Activated T-cell treated with anti-CD3 and anti-CD28 coated beads, Interleukin-2, amount 50 U/mL, for 48 hours (primary cell): Measurements from ENCODE around the gene RAB8A.

Experiments used
- DNase-seq, 2 experiments: peaks; one replicate each; pipeline ENCODE4 v3.0.0-alpha.2; 2020

RAB8A gene

DNA sequence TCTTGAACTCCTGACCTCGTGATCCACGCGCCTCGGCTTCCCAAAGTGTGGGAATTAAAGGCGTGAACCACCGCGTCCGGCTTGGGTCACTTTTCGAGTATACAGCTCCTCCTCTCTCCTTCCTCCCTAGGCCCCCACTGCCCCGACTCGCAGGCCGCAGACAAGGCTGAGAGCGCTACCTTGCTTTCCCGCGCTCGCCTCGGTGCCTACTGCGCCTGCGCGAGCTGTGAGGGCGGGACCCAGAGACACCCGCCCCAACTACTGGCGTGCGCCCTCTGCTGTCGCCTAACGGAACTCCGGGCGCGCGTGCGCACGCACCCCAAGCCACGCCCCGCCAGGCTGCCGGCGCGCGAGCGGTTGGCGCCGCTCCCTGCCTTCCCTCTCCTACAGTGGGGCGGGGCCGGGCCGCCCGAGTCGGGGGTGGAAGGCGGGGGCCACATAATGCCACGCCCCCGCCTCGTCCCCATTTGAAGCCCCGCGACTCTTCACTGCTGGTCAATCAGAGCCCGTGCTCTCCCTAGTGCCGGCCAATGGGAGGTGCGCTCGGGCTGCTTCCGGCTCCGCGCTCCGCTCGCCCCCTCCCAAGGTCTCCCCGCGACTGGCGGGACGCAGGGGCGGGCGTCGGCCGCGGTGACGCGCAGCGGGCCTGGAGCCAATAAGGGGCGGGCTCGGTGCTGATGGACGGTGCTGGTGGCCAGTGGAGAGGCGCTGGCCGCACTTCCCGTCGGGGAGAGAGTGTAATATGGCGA is at the start of gene RAB8A:
Gene RAB8A (plus strand): TSS at position 730 of the 749 bp plus-strand sequence. CDS start 13 bp downstream, at position 743.
- peak; percentile 100 for DNase-seq

DNA sequence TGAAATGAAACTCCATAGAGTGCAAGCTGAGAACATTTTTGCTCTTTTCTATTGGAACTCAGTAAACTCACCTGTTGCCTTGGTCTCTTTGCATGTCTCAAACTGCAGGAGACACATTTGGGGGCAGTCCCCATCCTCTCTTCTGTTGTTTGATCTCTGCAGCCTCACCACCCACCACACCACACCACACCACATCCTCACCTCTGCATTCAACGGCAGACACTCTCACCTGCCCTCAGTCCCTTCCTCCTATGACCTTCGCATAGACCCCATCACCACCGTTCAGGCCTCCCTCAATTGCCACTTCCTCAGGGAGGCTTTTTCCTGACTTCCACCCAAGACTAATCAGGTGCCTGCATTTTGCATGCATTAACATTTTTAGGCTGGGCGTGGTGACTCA is 49.7 kb upstream of the RAB8A start:
- peak in 1 of 2 experiments; percentile 53 for DNase-seq

DNA sequence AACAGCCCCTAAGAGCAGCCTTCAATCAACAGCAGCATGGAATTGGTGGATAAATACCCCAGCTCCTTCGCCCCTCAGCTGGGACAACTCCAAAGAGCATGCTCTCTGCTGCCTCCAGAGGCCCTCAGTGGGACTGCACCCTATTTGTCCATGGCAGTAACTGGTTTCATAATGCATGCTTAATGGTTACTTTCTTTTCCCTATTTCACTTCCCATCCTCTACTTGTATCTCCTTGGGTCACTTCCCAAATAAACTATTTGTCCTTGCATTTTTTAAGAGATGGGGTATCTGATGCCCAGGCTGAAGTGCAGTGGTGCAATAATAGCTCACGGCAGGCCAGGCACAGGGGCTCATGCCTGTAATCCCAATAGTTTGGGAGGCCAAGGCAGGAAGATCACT is 48.9 kb upstream of the RAB8A start:
- DNase-seq: peak; percentile 84 to 85

- no peak for DNase-seq
Measured at GRCh38 chr19:16064209-16064889, 47.3 kb upstream of the RAB8A start.

GRCh38 chr19:16066611-16067104 is 45.0 kb upstream of the RAB8A start:
- DNase-seq: peak; percentile 61 to 70

DNA sequence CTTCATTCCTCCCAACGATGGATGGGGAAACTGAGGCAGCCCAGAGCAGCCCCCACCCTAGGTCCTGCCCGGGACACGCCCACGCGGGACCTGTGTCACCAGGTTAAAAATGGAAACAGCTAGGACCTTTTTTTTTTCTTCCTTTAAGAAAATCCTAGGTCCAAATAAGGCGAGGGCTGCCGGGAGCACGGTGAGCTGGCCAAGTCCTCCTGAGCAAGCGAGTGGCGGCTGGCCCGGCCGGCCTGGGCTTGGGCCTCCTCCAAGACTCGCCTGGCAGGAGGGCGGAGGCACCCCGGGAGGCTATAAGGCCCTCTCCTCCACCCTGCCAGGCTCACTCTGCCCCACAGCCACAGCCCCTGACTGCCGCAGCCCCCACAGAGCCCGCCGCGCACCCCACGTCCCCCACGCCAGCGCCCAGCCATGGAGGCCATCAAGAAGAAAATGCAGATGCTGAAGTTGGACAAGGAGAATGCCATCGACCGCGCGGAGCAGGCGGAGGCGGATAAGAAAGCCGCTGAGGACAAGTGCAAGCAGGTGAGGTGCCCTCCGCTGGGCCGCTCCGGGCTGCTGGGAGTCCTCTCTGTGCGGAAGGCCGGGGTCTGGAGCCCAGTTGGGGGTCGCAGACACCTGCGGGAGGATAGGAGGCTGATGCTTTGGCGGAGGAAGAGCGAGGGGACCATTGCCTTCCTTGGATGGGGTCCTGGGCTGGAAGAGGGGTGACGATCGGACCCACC is 44.3 kb upstream of the RAB8A start:
- no peak for DNase-seq

- DNase-seq: no peak
Measured at GRCh38 chr19:16068696-16069259, 42.9 kb upstream of the RAB8A start.

DNA sequence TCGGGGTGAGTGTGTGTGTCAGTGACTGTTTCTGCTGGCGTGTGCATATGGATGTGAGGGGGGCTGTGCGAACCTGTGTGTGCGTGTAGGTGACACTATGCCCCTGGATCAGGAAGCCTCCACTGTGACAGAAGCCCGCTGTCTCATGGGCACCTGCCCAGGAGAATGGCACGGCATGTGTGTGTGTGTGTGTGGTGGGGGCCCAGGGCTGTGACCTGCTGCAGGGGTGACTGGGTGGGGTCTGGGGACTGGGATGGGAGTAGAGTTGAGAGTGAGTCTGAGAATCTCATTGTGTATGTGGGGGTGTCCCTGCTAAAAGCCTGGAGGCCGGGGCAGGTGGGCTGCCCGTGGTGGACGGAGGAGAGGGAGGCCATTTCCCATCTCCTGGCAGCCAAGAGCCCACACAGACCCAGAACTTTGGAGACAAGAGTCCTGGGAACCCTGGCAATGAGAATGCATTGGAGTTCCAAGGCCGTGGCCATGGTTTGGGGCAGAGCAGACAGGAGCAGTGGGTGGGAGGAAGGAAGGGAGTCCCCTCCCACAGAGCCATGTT is 41.8 kb upstream of the RAB8A start:
- no peak for DNase-seq

DNA sequence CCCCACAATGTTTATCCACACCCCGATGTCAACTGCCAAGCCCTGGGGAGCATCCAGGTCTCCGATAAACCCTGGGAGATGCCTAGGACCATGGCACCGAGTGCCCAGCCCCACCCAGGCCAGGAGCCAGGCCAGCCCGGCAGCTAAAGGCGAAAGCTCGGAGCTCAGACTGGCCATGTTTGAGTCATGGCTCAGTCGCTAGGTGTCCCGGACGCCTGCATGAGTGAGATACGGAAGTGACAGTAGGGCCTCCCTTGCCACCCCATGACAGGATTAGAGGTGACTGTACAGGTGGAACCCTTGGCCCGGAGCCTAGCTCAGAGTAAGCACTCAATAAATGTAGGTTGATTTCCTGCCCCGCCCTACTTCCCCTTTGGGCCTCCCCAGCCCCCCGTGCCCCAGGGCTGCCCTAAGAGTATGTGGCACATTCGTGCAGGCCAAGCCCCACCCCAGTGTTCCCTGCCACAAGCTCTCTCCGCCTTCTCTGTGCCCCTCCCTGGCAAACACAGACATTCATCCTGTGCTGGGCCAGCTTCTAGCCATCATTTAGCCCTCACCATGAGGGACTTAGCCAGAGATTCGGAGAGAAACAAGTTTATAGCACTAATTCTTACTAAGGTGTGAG is 41.2 kb upstream of the RAB8A start:
- DNase-seq: peak; percentile 82 to 84

GRCh38 chr19:16071072-16071691 is 40.5 kb upstream of the RAB8A start:
- no peak for DNase-seq

GRCh38 chr19:16073481-16073880 is 38.2 kb upstream of the RAB8A start:
- DNase-seq: no peak

DNA sequence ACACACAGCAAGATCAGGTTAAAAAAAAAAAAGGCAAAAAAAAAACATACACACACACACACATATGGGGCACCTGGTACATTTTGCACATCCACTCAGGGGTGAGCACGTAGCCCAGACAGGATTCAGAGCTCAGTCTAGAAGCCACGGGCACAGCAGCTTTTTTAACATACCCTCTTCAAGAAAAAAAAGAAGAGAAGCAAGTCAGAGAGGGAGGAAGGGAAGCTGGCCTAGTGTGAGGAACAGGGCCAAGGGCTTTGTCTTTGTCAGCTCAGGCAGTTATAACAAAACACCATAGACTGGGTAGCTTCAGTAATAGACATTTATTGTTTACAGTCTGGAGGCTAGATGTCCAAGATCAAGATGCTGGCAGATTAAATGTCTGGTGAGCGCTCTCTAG is 37.7 kb upstream of the RAB8A start:
- DNase-seq: no peak

GRCh38 chr19:16074488-16075365 is 37.0 kb upstream of the RAB8A start:
- peak in 1 of 2 experiments; percentile 25 for DNase-seq

- no peak for DNase-seq
Measured at GRCh38 chr19:16075430-16076153, 36.1 kb upstream of the RAB8A start.

DNA sequence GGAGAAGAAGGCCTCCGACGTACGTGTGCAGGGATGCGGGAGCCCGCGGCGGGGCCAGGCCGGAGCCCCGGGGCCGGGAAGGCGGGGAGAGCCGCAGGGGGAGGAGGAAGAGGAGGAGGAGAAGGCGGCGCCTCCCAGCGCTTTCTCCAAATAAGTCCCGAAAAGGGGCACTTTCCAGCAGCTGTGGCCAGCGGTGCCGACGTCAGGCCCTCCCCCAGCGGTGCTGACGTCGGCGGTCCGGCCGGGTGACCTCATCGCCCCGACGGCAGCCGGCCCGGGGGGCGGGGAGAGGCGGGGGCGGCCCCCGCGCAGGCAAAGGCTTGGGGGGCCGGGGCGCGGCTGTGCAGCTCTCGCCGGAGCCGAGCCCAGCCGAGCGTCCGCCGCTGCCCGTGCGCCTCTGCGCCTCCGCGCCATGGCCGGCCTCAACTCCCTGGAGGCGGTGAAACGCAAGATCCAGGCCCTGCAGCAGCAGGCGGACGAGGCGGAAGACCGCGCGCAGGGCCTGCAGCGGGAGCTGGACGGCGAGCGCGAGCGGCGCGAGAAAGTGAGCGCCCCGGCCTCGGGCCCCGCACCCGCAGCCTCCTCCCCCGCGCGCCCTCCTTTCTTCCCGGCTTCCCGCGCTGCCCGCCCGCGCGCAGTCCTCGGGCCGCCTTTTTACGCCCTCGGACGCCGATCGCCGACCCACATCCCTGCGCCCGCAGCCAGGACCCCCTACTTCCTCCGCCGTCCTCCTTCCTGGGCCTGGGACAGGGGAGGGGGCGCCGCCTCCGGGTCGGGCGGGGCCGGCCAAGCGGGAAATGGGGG is 35.3 kb upstream of the RAB8A start, which contains the start of gene TPM4:
Gene TPM4 (plus strand): TSS at position 342 of the 804 bp plus-strand sequence. CDS start 71 bp downstream, at position 413.
- DNase-seq: peak; percentile 88 to 94

- DNase-seq: peak; percentile 50 to 54
Measured at GRCh38 chr19:16076958-16077611, 34.6 kb upstream of the RAB8A start.

GRCh38 chr19:16077984-16078758 is 33.5 kb upstream of the RAB8A start:
- peak; percentile 68 to 69 for DNase-seq
